ENCODE results near the gene KCNMA1.

- no peak for TF ChIP-seq CTCF (IDR thresholded peaks at IDR 0.05)
- TF ChIP-seq POLR2AphosphoS5 (IDR thresholded peaks at IDR 0.05), result no peak
Measured at GRCh38 chr10:77079592-77080300, 557.9 kb downstream of the KCNMA1 start.
